GM18907 (cell line): ENCODE data around the gene PTPRF.
"Not testable (repeated sequence)": the region's sequence is repeated elsewhere in the genome, so short reads cannot be mapped to it uniquely, and the experiment has no call there.

Experiments
- ATAC-seq: cut with Tn5 transposase; IDR thresholded peaks from one replicate; pipeline ENCODE4 v1.9.1; 2021; ENCODE audit warnings: mild to moderate bottlenecking, moderate library complexity; ENCODE audit not compliant: unreplicated experiment

PTPRF gene

GRCh38 chr1:43530483-43531106 is at the start of gene PTPRF:
Gene PTPRF, plus strand, starts transcription at chr1:43530883. Its CDS starts 14,193 bp downstream, at chr1:43545076.
- no peak for ATAC-seq

GRCh38 chr1:43481491-43481890 is 49.2 kb upstream of the PTPRF start:
- ATAC-seq = no peak

GRCh38 chr1:43482215-43482614 is 48.5 kb upstream of the PTPRF start:
- no peak for ATAC-seq

GRCh38 chr1:43484367-43484766 is 46.3 kb upstream of the PTPRF start:
- ATAC-seq = no peak

- ATAC-seq = no peak
These were observed 42.5 kb upstream of the PTPRF start for GRCh38 chr1:43488165-43488564.

- no peak for ATAC-seq
These were observed 39.6 kb upstream of the PTPRF start for GRCh38 chr1:43491061-43491460.

- ATAC-seq = no peak
These were observed 37.9 kb upstream of the PTPRF start for GRCh38 chr1:43492826-43493225.

- no peak for ATAC-seq
These were observed 36.8 kb upstream of the PTPRF start for GRCh38 chr1:43493661-43494450.

GRCh38 chr1:43495204-43495603 is 35.5 kb upstream of the PTPRF start:
- ATAC-seq = no peak

GRCh38 chr1:43499898-43500297 is 30.8 kb upstream of the PTPRF start:
- no peak for ATAC-seq

GRCh38 chr1:43501806-43502205 is 28.9 kb upstream of the PTPRF start:
- ATAC-seq = not testable (repeated sequence)

GRCh38 chr1:43503534-43503933 is 27.1 kb upstream of the PTPRF start:
- no peak for ATAC-seq

GRCh38 chr1:43505077-43505780 is 25.5 kb upstream of the PTPRF start:
- no peak for ATAC-seq

GRCh38 chr1:43506233-43506632 is 24.4 kb upstream of the PTPRF start:
- ATAC-seq = no peak

- ATAC-seq = no peak
These were observed 23.1 kb upstream of the PTPRF start for GRCh38 chr1:43507296-43508295.

GRCh38 chr1:43509007-43509739 is 21.5 kb upstream of the PTPRF start:
- ATAC-seq = no peak

- ATAC-seq = no peak
These were observed 20.8 kb upstream of the PTPRF start for GRCh38 chr1:43509740-43510375.

- ATAC-seq = no peak
These were observed 20.1 kb upstream of the PTPRF start for GRCh38 chr1:43510621-43511020.

- ATAC-seq = no peak
These were observed 19.3 kb upstream of the PTPRF start for GRCh38 chr1:43511394-43511793.
